Measurements from ENCODE around the gene MARCOL. TPM values are rescaled to one million over a fixed set of nuclear protein-coding genes. Genes with fewer than 3 reads are reported as not detected.

Gene MARCOL
- total and polyA plus RNA-seq, 9 of the 15 experiments (the other 6 are each of a cell fraction or from before 2014, with no cell fraction given): not detected

DNA sequence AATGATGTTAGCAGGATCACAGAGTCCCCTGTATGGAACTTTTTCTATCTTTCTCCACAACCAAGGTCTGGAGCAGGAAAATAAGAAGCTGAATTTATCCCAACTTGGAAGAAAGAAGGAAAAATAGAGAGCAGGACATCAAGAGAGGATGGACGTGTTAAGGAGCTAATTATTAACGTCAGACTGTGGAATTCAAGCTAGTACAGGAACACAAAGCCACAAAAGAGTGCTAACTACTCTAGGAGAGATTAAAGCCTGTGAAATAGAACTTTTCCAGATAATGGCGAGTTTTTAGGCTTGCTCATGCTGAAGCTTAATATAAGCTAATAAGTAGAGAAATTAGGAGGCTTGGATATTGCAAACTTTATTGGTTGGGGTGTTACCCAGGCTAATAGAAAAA lies 29.6 kb downstream of the MARCOL start:
- Histone ChIP-seq H3K4me2 (ENCODE audit: insufficient read depth, low read length) (no peak overlapping the region), H3K79me2 (ENCODE audit: control insufficient read depth, insufficient read depth, low read length) (no peaks in the 10 kb centered on the region), H3K27me3 (ENCODE audit: control insufficient read depth in 2 of 2, insufficient read depth in 2 of 2, low read length in 2 of 2) (no peaks in the 10 kb centered on the region), H3K27ac (ENCODE audit: extremely low read depth, low read depth, low read length) (no peak overlapping the region), H2AFZ (ENCODE audit: low read depth, low read length) (no peak overlapping the region), H3K9me1 (ENCODE audit: control insufficient read depth, insufficient read depth, low read length) (no peaks in the 10 kb centered on the region), H3K4me3 (no peak overlapping the region), H3K4me1 (replicated peaks in 1 of 2; ENCODE audit: control insufficient read depth in 2 of 2, insufficient read depth in 2 of 2, low read length in 2 of 2) (no peaks in the 10 kb centered on the region; a peak in 1 of 5 replicates), H3K9ac (ENCODE audit: insufficient read depth in 1 of 2, low read depth in 2 of 2, low read length in 2 of 2) (no peak overlapping the region), H4K20me1 (replicated peaks; ENCODE audit: control insufficient read depth, insufficient read depth, low read length) (no peaks in the 10 kb centered on the region), H3K9me3 (replicated peaks; ENCODE audit: control insufficient read depth, insufficient read depth, low read depth, low read length) (no peaks in the 10 kb centered on the region), H3K36me3 (ENCODE audit: control insufficient read depth, insufficient read depth, low read length) (no peaks in the 10 kb centered on the region)
- TF ChIP-seq, protein P1, sequence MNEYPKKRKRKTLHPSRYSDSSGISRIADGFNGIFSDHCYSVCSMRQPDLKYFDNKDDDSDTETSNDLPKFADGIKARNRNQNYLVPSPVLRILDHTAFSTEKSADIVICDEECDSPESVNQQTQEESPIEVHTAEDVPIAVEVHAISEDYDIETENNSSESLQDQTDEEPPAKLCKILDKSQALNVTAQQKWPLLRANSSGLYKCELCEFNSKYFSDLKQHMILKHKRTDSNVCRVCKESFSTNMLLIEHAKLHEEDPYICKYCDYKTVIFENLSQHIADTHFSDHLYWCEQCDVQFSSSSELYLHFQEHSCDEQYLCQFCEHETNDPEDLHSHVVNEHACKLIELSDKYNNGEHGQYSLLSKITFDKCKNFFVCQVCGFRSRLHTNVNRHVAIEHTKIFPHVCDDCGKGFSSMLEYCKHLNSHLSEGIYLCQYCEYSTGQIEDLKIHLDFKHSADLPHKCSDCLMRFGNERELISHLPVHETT (CRISPR knock-in tag; conservative IDR thresholded peaks at IDR 0.05 in 1 of 2, IDR thresholded peaks at IDR 0.05 in 1 of 2): no peak
- TF ChIP-seq SMAD2 (IDR thresholded peaks at IDR 0.05; ENCODE audit: low read depth, low read length) (no peak), HOXB6 (CRISPR knock-in tag; IDR thresholded peaks at IDR 0.05; ENCODE audit: borderline replicate concordance) (no peak), MEF2A (IDR thresholded peaks at IDR 0.05; ENCODE audit: control insufficient read depth, low read depth, low read length) (no peak), MECOM (CRISPR knock-in tag; IDR thresholded peaks at IDR 0.05) (no peak), RBM22 (IDR thresholded peaks at IDR 0.05; ENCODE audit: low read depth, low read length, poor library complexity, severe bottlenecking) (no peak), FOXM1 (IDR thresholded peaks at IDR 0.05; ENCODE audit: low read depth) (no peak), FOXM1 (CRISPR knock-in tag; IDR thresholded peaks at IDR 0.05; ENCODE audit: low read depth) (no peak), RUNX1 (IDR thresholded peaks at IDR 0.05; ENCODE audit: low read depth) (no peak), TEAD2 (tag; IDR thresholded peaks at IDR 0.05) (no peak)
- TF ChIP-seq, protein P2, sequence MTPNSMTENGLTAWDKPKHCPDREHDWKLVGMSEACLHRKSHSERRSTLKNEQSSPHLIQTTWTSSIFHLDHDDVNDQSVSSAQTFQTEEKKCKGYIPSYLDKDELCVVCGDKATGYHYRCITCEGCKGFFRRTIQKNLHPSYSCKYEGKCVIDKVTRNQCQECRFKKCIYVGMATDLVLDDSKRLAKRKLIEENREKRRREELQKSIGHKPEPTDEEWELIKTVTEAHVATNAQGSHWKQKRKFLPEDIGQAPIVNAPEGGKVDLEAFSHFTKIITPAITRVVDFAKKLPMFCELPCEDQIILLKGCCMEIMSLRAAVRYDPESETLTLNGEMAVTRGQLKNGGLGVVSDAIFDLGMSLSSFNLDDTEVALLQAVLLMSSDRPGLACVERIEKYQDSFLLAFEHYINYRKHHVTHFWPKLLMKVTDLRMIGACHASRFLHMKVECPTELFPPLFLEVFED (CRISPR knock-in tag; conservative IDR thresholded peaks at IDR 0.05): no peak
- ChIA-PET POLR2A (interaction anchor here (1.0 to 1.5 kb wide), 2 partner anchors 9 to 13 kb away, joined by 3 read pairs; no protein-coding TSS in a partner anchor), CTCF (ENCODE audit: low intra/inter-chr PET ratio) (no interaction called here)
- no peak for FAIRE-seq
- BruUV-seq (replicated peaks): no TSS peak
- WGBS (ENCODE audit: insufficient coverage, low coverage, missing lambda C conversion rate): 0% methylated on average over 3 of the region's 3 CpGs
- in situ Hi-C loops (cut with MboI): no loop called here
- no peak for DNase-seq (ENCODE audit: extremely low read depth in 1 of 4, low spot score in 3 of 4)
- no peak for ATAC-seq
- intact Hi-C loops (cut with micrococcal nuclease): no loop called here
